AG09309 (cell line): Measurements from ENCODE around the gene PGGT1B.

Experiments used
- DNase-seq: peaks from one replicate; pipeline ENCODE4 v3.0.0-alpha.2; 2010; ENCODE audit warnings: low read depth
- H3K4me3 ChIP-seq: 2 replicates; pipeline ENCODE4 v1.5.1; 2011; ENCODE audit warnings: mild to moderate bottlenecking, low read depth, low read length, moderate library complexity; ENCODE audit not compliant: control insufficient read depth
- TF ChIP-seq, protein P1 (sequence below): IDR thresholded peaks from 2 replicates; pipeline ENCODE4 v1.5.1; 2011; ENCODE audit warnings: mild to moderate bottlenecking, low read depth, low read length, inconsistent platforms; ENCODE audit not compliant: insufficient read depth, control insufficient read depth; ENCODE audit errors: missing control alignments

PGGT1B gene

DNA sequence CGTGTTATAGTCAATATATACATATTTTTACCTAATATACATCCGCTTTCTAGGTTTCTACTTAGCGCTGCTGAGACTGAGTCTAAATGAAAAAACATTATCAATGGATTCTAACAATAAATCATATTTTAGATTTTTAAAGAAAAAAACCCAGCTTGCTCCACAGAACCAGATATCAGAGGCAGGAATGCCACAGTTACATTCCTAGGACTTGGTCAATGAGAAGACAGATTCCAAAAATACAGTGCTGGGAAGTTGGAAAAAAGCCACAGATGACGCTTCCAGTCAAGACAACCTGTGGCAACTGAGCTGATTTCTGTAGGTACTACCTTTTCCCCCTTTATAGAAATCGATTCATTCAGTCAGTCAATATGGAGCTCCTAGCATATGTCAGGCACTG is 34.4 kb upstream of the PGGT1B start:
- TF ChIP-seq, protein P1, sequence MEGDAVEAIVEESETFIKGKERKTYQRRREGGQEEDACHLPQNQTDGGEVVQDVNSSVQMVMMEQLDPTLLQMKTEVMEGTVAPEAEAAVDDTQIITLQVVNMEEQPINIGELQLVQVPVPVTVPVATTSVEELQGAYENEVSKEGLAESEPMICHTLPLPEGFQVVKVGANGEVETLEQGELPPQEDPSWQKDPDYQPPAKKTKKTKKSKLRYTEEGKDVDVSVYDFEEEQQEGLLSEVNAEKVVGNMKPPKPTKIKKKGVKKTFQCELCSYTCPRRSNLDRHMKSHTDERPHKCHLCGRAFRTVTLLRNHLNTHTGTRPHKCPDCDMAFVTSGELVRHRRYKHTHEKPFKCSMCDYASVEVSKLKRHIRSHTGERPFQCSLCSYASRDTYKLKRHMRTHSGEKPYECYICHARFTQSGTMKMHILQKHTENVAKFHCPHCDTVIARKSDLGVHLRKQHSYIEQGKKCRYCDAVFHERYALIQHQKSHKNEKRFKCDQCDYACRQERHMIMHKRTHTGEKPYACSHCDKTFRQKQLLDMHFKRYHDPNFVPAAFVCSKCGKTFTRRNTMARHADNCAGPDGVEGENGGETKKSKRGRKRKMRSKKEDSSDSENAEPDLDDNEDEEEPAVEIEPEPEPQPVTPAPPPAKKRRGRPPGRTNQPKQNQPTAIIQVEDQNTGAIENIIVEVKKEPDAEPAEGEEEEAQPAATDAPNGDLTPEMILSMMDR, result no peak
- DNase-seq, result no peak
- H3K4me3 ChIP-seq, result no peak overlapping the region; the same call in 1 of the 2 replicates

DNA sequence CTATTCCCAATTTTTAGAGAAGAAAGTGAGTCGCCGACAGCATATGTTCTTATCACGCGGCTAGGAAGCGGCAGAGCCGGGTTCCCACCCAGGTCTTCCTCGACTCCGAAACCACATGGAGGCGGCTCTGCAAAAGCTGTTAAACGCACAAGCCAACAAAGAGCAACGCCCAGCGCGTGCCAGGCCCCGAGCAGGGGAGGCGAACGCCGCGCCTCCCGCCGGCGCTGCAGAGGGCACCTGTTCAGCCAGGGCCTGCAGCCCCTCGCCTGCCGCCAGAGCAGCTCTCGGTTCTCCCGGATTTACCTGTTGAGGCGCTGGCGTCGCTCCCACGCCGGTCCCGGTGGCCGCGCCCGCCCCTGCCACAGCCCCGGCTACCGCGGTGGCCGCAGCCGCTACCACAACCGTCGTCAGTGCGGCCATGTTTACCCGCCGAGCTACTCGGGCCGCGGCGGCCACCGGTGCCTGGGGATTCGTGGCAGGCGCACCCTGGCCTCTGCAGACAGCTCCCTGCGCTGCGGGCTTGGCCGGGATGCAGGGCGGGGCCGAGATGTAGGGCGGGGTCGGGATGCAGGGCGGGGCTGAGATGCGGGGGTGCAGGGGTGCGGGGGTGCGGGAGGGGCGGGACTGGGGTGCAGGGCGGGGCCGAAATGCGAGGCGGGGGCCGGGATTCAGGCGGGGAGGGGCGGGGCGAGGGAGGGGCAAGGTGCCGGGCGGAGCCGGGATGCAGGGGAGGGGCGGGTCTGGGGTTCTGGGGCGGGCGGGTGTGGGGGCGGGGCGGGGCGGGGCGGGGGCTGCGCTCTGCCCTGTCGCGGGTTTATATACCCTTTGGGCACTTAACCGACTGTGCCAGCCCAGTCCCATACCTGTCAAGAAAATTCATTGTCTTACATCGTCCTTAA is 33.7 kb upstream of the PGGT1B start, which contains the start of gene CCDC112:
Gene CCDC112, minus strand, starts transcription at position 531 of the 899 bp plus-strand sequence. Its CDS starts 111 bp downstream, at position 420.
- H3K4me3 ChIP-seq, result peak within 1 kb of the TSS; percentile 59
- TF ChIP-seq, protein P1, result no peak
- peak; percentile 14 for DNase-seq

DNA sequence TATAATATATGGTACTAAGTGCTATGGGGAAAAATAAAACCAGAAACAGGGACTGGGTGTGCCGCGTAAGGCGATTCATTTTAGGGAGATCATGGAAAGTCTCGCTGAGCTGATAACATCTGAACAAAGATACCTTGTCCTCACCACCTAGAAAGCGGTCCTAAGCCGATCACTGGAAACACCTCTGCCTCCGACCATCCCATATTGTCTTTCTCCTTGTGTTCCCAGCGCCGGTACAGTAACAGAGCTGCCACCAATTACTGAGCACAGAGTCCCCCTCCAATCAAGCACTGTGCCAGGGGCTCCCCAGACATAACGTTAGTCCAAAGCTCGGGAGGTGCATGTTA is 33.1 kb upstream of the PGGT1B start:
- TF ChIP-seq, protein P1, result no peak
- peak overlapping the region; percentile 59 for H3K4me3 ChIP-seq
- no peak for DNase-seq

DNA sequence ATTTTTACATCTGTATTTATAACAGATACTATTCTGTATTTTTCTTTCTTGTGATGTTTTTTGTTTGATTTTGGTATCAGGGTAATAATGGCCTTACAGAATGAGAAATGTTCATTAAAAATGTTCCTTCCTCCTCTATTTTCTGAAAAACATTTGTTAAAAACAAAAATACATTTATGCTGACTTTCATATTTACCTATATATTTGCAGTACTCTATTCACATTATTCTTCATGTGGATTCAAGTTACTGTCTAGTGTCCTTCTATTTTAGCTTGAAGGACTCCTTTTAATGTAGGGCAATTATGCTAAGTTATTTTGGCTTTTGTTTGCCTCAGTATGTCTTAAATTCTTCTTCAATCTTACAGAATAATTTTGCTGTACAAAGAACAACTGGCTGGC is 28.7 kb upstream of the PGGT1B start:
- TF ChIP-seq, protein P1, result no peak
- DNase-seq, result no peak
- no peak overlapping the region for H3K4me3 ChIP-seq

DNA sequence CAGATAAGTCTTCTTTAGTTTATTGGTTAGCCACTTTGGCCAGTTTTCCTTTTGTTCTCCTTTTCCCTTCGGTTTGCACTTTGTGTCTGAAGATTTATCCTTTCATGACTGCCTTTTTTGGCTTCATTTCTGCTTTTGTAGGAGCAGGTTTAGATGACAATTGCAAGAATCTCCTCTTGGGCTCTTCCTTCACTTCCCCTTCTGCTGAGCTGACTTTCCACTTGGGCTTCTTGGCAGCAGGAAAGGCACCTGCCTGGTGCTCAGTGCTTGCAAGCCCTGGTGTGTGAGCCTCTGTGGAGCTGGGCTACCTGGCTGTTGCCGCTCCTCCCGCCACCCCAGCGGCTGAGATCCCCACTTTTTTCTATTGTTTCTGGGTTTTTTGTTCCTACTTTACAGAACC is 26.4 kb upstream of the PGGT1B start:
- TF ChIP-seq, protein P1, result no peak
- H3K4me3 ChIP-seq, result no peak overlapping the region
- DNase-seq, result no peak

DNA sequence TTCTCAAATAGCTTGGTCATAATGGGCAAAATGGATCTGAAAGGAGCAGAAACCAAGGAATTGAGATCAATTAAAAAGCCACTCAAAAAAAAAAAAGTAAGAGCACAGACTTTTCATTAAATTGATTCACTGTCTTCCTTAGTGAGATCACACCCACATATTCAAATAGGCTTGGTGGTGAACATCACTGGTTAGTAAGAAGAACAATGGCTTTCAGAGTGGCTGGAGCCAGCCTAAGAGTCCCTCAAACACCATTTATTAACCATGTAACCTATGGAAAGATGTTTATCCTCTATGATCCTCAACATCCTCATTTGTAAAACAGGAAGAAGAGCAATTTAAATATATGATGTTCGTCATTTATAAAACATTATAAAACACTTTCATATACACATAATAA is 21.3 kb upstream of the PGGT1B start:
- H3K4me3 ChIP-seq, result no peak overlapping the region
- DNase-seq, result no peak
- TF ChIP-seq, protein P1, result no peak

DNA sequence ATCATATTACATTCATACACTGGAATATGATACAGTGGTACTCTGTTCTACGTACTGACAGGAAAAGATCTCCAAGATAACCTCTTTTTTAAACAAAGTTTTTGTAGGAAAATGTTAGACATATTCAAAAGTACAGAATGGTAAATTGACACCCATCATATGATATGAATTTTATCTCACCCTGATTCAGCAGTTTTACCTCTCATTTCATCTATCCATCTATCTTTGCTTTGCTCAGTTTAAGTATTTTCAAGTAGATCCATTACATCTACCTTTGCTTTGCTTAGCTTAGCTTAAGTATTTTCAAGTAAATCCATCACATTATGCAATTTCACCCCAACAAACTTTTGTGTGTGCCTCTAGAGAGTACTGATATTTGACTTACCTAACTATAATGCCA is 19.5 kb upstream of the PGGT1B start:
- H3K4me3 ChIP-seq, result no peak overlapping the region
- no peak for DNase-seq
- TF ChIP-seq, protein P1, result no peak
